ENCODE measurements around the gene TAF4B.
"Not testable (repeated sequence)": the region's sequence is repeated elsewhere in the genome, so short reads cannot be mapped to it uniquely, and the experiment has no call there.

Gene TAF4B

DNA sequence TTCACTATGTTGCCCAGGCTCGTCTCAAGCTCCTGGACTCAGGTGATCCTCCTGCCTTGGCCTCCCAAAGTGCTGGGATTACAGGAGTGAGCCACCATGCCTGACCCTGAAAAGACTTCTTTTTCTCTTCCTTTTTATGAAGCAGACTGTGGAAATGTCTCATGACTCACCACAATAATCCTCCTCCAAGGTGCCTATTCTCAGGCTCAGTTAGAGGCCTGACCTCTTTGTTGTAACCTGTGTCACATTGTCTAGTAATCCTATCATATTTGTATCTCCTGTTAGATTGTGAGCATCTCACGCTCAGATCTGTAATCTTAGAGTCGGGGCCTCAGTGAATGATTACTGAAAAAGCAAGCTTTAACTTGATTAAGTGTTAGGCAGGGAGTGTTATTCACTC, 18.3 kb upstream of the TAF4B start:
- H3K27me3 ChIP-seq (ENCODE audit: low read depth, low read length), result no peaks in the 10 kb centered on the region

DNA sequence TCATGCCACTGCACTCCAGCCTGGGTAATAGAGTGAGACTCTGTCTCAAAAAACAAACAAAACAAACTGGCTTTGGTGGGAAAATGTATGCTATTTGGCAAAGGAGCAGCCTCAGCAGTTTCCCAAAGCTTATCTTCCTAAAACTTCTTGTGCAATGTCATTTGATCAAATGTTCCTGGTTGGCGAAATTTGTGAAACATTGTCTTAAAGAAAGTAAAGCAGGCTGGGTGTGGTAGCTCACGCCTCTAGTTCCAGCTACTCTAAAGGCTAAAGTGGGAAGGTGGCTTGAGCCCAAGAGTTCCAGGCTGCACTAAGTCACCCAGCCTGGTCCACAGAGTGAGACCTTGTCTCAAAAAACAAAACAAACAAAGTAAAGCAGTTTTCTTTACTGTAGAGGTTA, 17.3 kb upstream of the TAF4B start:
- Histone ChIP-seq H3K36me3 (ENCODE audit: control insufficient read depth in 1 of 2, insufficient read depth in 2 of 2, low read length in 2 of 2) (no peaks in the 10 kb centered on the region), H3K27me3 (ENCODE audit: low read depth, low read length) (no peaks in the 10 kb centered on the region), H3K9me3 (ENCODE audit: control insufficient read depth in 1 of 2, low read length in 2 of 2) (no peaks in the 10 kb centered on the region), H3K27ac (ENCODE audit: low read length) (no peak overlapping the region), H3K4me1 (ENCODE audit: control insufficient read depth in 1 of 2, insufficient read depth in 2 of 2, low read length in 2 of 2) (no peaks in the 10 kb centered on the region), H3K4me3 (ENCODE audit: low read depth in 1 of 2, low read length in 2 of 2) (no peak overlapping the region)

More for the DNA sequence above, 18.3 kb upstream of the TAF4B start:
- no peaks in the 10 kb centered on the region for H3K9me3 ChIP-seq (ENCODE audit: control insufficient read depth in 1 of 2, low read length in 2 of 2)
- H3K4me3 ChIP-seq (ENCODE audit: low read depth in 1 of 2, low read length in 2 of 2), result no peak overlapping the region
- H3K4me1 ChIP-seq (ENCODE audit: control insufficient read depth in 1 of 2, insufficient read depth in 2 of 2, low read length in 2 of 2), result no peaks in the 10 kb centered on the region
- no peaks in the 10 kb centered on the region for H3K36me3 ChIP-seq (ENCODE audit: control insufficient read depth in 1 of 2, insufficient read depth in 2 of 2, low read length in 2 of 2)
- no peak overlapping the region for H3K27ac ChIP-seq (ENCODE audit: low read length)

GRCh38 chr18:26210147-26210546, 16.1 kb upstream of the TAF4B start:
- H3K27me3 ChIP-seq (ENCODE audit: low read depth, low read length), result no peaks in the 10 kb centered on the region
- H3K4me3 ChIP-seq (ENCODE audit: low read depth in 1 of 2, low read length in 2 of 2), result no peak overlapping the region
- no peak overlapping the region for H3K27ac ChIP-seq (ENCODE audit: low read length)
- no peaks in the 10 kb centered on the region for H3K4me1 ChIP-seq (ENCODE audit: control insufficient read depth in 1 of 2, insufficient read depth in 2 of 2, low read length in 2 of 2)
- no peaks in the 10 kb centered on the region for H3K9me3 ChIP-seq (ENCODE audit: control insufficient read depth in 1 of 2, low read length in 2 of 2)
- H3K36me3 ChIP-seq (ENCODE audit: control insufficient read depth in 1 of 2, insufficient read depth in 2 of 2, low read length in 2 of 2), result no peaks in the 10 kb centered on the region

DNA sequence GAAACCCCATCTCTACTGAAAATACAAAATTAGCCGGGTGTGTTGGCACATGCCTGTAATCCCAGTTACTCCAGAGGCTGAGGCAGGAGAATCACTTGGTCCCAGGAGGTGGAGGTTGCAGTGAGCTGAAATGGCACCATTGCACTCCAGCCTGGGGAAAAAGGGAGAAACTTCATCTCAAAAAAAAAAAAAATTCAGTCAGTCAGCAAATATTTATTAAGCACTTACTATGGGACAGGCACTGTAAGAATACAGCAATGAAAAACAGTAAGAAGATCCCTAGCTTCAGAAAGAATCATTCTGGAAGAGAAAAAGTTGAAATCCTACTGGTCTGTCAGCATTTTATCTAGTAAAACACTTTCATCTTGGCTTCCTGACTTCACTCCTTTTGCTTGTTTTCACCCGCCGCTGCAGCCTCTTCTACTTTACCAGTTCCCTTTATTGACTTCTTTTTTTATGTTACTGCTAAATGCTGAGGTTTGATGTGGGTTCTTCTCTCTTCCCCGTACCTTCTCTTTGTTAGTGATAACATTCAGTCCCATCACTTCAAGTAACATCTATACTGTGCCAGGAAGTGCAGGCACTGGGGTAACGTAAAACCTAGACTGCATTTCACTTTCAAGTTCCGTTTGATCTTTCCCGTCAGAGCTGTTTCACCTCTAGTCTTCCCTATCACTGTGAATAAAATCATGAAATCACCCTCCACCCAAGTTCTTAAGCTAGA, 10.8 kb upstream of the TAF4B start:
- H3K36me3 ChIP-seq (ENCODE audit: control insufficient read depth in 1 of 2, insufficient read depth in 2 of 2, low read length in 2 of 2), result no peaks in the 10 kb centered on the region
- no peaks in the 10 kb centered on the region for H3K9me3 ChIP-seq (ENCODE audit: control insufficient read depth in 1 of 2, low read length in 2 of 2)
- no peaks in the 10 kb centered on the region for H3K27me3 ChIP-seq (ENCODE audit: low read depth, low read length)
- no peak overlapping the region for H3K4me3 ChIP-seq (ENCODE audit: low read depth in 1 of 2, low read length in 2 of 2)
- no peak overlapping the region for H3K27ac ChIP-seq (ENCODE audit: low read length)
- no peaks in the 10 kb centered on the region for H3K4me1 ChIP-seq (ENCODE audit: control insufficient read depth in 1 of 2, insufficient read depth in 2 of 2, low read length in 2 of 2)

DNA sequence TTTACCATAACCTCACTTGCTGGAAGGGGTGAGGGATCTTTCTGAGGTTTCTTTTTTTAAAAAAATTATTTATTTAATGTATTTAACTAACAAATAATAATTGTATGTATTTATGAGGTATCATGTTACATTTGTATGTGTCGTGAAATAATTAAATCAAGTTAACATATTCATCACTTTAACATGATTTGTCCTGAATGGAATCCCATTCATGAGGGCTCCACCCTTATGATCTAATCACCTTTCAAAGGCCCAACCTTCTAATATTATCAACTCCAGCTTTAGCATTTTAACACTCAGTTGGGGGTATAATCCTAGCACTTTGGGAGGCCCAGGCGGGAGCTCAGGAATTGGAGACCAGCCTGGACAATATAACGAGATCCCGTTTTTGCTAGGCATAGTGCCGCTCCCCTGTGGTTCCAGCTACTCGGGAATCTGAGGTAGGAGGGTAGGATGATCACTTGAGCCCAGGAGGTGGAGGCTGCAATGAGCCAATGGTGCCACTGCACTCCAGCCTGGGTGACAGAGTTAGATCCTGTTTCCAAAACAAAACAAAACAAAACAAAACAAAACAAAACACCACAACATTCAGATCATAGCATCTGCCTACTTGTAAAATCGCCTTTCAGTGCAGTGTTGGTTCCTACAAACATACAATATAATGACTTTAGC, 1.1 kb upstream of the TAF4B start:
- no peak overlapping the region for H3K27ac ChIP-seq (ENCODE audit: low read length)
- peaks cover 4 to 9% of the 10 kb centered on the region in 2 donors for H3K4me1 ChIP-seq (ENCODE audit: control insufficient read depth in 1 of 2, insufficient read depth in 2 of 2, low read length in 2 of 2)
- H3K4me3 ChIP-seq (ENCODE audit: low read depth in 1 of 2, low read length in 2 of 2), result no peak overlapping the region

GRCh38 chr18:26225915-26226228, 373 bp upstream of the TAF4B start:
- Histone ChIP-seq H3K4me1 (ENCODE audit: control insufficient read depth in 1 of 2, insufficient read depth in 2 of 2, low read length in 2 of 2) (peaks cover 4 to 9% of the 10 kb centered on the region in 2 donors), H3K27me3 (ENCODE audit: low read depth, low read length) (no peaks in the 10 kb centered on the region), H3K4me3 (ENCODE audit: low read depth in 1 of 2, low read length in 2 of 2) (peak overlapping the region; percentile 85 to 95), H3K9me3 (ENCODE audit: control insufficient read depth in 1 of 2, low read length in 2 of 2) (no peaks in the 10 kb centered on the region), H3K27ac (ENCODE audit: low read length) (peak overlapping the region; percentile 75), H3K36me3 (ENCODE audit: control insufficient read depth in 1 of 2, insufficient read depth in 2 of 2, low read length in 2 of 2) (no peaks in the 10 kb centered on the region)

More for the DNA sequence above, 1.1 kb upstream of the TAF4B start:
- Histone ChIP-seq H3K9me3 (ENCODE audit: control insufficient read depth in 1 of 2, low read length in 2 of 2) (no peaks in the 10 kb centered on the region), H3K27me3 (ENCODE audit: low read depth, low read length) (no peaks in the 10 kb centered on the region), H3K36me3 (ENCODE audit: control insufficient read depth in 1 of 2, insufficient read depth in 2 of 2, low read length in 2 of 2) (no peaks in the 10 kb centered on the region)

GRCh38 chr18:26227051-26227670, 916 bp downstream of the TAF4B start:
- Histone ChIP-seq H3K4me3 (ENCODE audit: low read depth in 1 of 2, low read length in 2 of 2) (peak overlapping the region; percentile 85 to 95), H3K4me1 (ENCODE audit: control insufficient read depth in 1 of 2, insufficient read depth in 2 of 2, low read length in 2 of 2) (peaks cover 4 to 9% of the 10 kb centered on the region in 2 donors), H3K9me3 (ENCODE audit: control insufficient read depth in 1 of 2, low read length in 2 of 2) (no peaks in the 10 kb centered on the region), H3K27ac (ENCODE audit: low read length) (no peak overlapping the region), H3K27me3 (ENCODE audit: low read depth, low read length) (no peaks in the 10 kb centered on the region), H3K36me3 (ENCODE audit: control insufficient read depth in 1 of 2, insufficient read depth in 2 of 2, low read length in 2 of 2) (no peaks in the 10 kb centered on the region)

DNA sequence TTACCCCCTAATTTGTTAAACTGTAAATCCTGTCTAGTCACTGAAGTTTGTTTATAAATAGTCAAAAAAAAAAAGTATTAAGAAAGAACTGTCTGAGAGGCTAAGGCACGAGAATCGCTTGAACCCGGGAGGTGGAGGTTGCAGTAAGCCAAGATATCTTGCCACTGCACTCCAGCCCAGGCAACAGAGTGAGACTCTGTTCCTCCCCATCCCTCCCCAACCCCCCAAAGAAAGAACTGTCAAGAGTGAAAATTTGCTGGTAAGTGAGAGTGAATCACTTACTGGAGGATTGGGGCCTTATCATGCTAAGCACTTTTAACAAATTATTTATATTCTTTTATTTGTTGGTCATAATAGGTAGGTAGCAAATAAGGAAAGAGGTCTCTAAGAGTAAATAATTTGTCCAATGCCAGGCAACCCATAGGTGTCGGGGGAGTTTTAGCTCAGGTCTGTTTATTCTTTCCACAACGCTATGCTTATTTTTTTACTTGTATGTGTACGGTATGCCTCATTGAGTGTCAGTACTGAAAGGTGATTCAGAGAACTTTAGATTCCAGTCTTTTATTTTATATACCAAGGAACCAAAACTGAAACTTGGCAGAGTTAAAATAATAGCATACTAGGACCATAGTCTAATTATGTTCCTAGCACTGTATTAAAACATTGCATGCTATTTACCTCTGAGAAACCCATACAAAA, 2.5 kb downstream of the TAF4B start:
- Histone ChIP-seq H3K27ac (ENCODE audit: low read length) (no peak overlapping the region), H3K36me3 (ENCODE audit: control insufficient read depth in 1 of 2, insufficient read depth in 2 of 2, low read length in 2 of 2) (no peaks in the 10 kb centered on the region), H3K9me3 (ENCODE audit: control insufficient read depth in 1 of 2, low read length in 2 of 2) (no peaks in the 10 kb centered on the region), H3K4me3 (ENCODE audit: low read depth in 1 of 2, low read length in 2 of 2) (no peak overlapping the region), H3K4me1 (ENCODE audit: control insufficient read depth in 1 of 2, insufficient read depth in 2 of 2, low read length in 2 of 2) (peaks cover 4 to 9% of the 10 kb centered on the region in 2 donors), H3K27me3 (ENCODE audit: low read depth, low read length) (no peaks in the 10 kb centered on the region)

DNA sequence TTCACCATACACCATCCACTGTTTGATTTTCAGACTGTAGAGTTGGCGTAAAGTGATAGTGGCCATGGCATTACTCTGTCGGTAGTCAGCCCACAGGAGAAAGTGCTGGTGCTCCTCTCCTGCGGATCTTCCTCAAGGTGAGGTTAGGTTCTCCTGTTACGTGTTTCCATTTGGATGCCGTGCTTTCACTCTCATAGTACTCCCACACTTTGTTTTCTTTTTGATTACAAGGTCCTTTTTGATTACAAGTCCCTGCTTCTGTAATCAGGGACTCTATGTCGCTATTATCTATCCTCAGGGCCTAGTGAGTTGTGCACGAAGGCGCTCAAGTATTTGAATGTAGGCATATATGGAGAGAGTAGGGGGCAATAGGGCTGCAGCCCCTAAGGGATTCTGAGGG, 4.3 kb downstream of the TAF4B start:
- no peaks in the 10 kb centered on the region for H3K36me3 ChIP-seq (ENCODE audit: control insufficient read depth in 1 of 2, insufficient read depth in 2 of 2, low read length in 2 of 2)
- H3K4me1 ChIP-seq (ENCODE audit: control insufficient read depth in 1 of 2, insufficient read depth in 2 of 2, low read length in 2 of 2), result peaks cover 4 to 9% of the 10 kb centered on the region in 2 donors
- no peaks in the 10 kb centered on the region for H3K27me3 ChIP-seq (ENCODE audit: low read depth, low read length)
- no peaks in the 10 kb centered on the region for H3K9me3 ChIP-seq (ENCODE audit: control insufficient read depth in 1 of 2, low read length in 2 of 2)
- no peak overlapping the region for H3K4me3 ChIP-seq (ENCODE audit: low read depth in 1 of 2, low read length in 2 of 2)
- no peak overlapping the region for H3K27ac ChIP-seq (ENCODE audit: low read length)

GRCh38 chr18:26233208-26233607, 7.0 kb downstream of the TAF4B start:
- H3K36me3 ChIP-seq (ENCODE audit: control insufficient read depth in 1 of 2, insufficient read depth in 2 of 2, low read length in 2 of 2), result no peaks in the 10 kb centered on the region
- no peak overlapping the region for H3K4me3 ChIP-seq (ENCODE audit: low read depth in 1 of 2, low read length in 2 of 2)
- H3K4me1 ChIP-seq (ENCODE audit: control insufficient read depth in 1 of 2, insufficient read depth in 2 of 2, low read length in 2 of 2), result peaks cover 1 to 2% of the 10 kb centered on the region in 2 donors
- no peaks in the 10 kb centered on the region for H3K9me3 ChIP-seq (ENCODE audit: control insufficient read depth in 1 of 2, low read length in 2 of 2)
- no peaks in the 10 kb centered on the region for H3K27me3 ChIP-seq (ENCODE audit: low read depth, low read length)
- H3K27ac ChIP-seq (ENCODE audit: low read length), result no peak overlapping the region

DNA sequence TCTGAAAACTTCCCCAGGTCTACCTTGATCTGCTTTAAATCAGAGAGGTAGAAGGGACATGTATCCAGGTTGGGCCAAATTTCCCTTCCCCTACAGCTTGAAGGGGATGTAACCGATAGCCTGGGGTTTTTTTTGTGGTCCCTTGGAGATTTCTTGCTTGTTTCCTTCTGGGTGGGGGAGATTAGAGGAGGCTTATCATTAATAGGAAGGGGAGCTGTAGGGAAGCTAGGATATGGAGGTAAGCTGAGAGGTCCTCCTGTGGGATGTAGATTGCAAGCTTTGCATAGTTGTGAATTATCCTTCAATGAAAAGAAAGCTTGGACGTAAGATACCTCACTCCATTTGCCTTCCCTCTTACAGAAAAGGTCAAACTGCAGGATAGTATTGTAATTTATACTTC, 11.1 kb downstream of the TAF4B start:
- H3K27ac ChIP-seq (ENCODE audit: low read length); H3K9me3 ChIP-seq (ENCODE audit: control insufficient read depth in 1 of 2, low read length in 2 of 2); H3K4me1 ChIP-seq (ENCODE audit: control insufficient read depth in 1 of 2, insufficient read depth in 2 of 2, low read length in 2 of 2); H3K27me3 ChIP-seq (ENCODE audit: low read depth, low read length); H3K36me3 ChIP-seq (ENCODE audit: control insufficient read depth in 1 of 2, insufficient read depth in 2 of 2, low read length in 2 of 2); H3K4me3 ChIP-seq (ENCODE audit: low read depth in 1 of 2, low read length in 2 of 2): not testable (repeated sequence)
